SIG-M5 (cell line): ENCODE data around the gene YWHAE.
A peak's percentile ranks its signal among the peaks of the same experiment; 100 is the strongest.
"Not testable (repeated sequence)": the region's sequence is repeated elsewhere in the genome, so short reads cannot be mapped to it uniquely, and the experiment has no call there.

Source experiments
- DNase-seq: peaks from one replicate; lab custom pipeline; 2025; lab: John Stamatoyannopoulos, UW

The YWHAE gene

GRCh38 chr17:1373707-1374237 lies 26.2 kb downstream of the YWHAE start:
- DNase-seq, result no peak

GRCh38 chr17:1372618-1373017 lies 27.4 kb downstream of the YWHAE start:
- no peak for DNase-seq

GRCh38 chr17:1371893-1372590 lies 28.0 kb downstream of the YWHAE start:
- no peak for DNase-seq

GRCh38 chr17:1368588-1368987 lies 31.4 kb downstream of the YWHAE start:
- DNase-seq, result no peak

GRCh38 chr17:1367351-1367745 lies 32.7 kb downstream of the YWHAE start:
- DNase-seq, result no peak

GRCh38 chr17:1366234-1366633 lies 33.8 kb downstream of the YWHAE start:
- no peak for DNase-seq

- no peak for DNase-seq
These were observed 34.5 kb downstream of the YWHAE start for GRCh38 chr17:1365445-1366039.

GRCh38 chr17:1362964-1363363 lies 37.1 kb downstream of the YWHAE start:
- peak; percentile 80 for DNase-seq

GRCh38 chr17:1362065-1362848 lies 37.8 kb downstream of the YWHAE start:
- DNase-seq, result no peak

GRCh38 chr17:1360975-1361374 lies 39.0 kb downstream of the YWHAE start:
- no peak for DNase-seq

GRCh38 chr17:1360315-1360714 lies 39.7 kb downstream of the YWHAE start:
- not testable (repeated sequence) for DNase-seq

- no peak for DNase-seq
These were observed 46.0 kb downstream of the YWHAE start for GRCh38 chr17:1354030-1354429.

GRCh38 chr17:1352530-1352929 lies 47.5 kb downstream of the YWHAE start:
- DNase-seq, result not testable (repeated sequence)

- no peak for DNase-seq
These were observed 48.1 kb downstream of the YWHAE start for GRCh38 chr17:1351971-1352370.

- DNase-seq, result no peak
These were observed 48.7 kb downstream of the YWHAE start for GRCh38 chr17:1351275-1351674.

GRCh38 chr17:1347589-1348323 lies 52.3 kb downstream of the YWHAE start:
- DNase-seq, result no peak

GRCh38 chr17:1344521-1344920 lies 55.5 kb downstream of the YWHAE start:
- DNase-seq, result no peak

- DNase-seq, result no peak
These were observed 56.5 kb downstream of the YWHAE start for GRCh38 chr17:1343554-1343953.

GRCh38 chr17:1340371-1340770 lies 59.7 kb downstream of the YWHAE start:
- no peak for DNase-seq

- DNase-seq, result no peak
These were observed 68.3 kb downstream of the YWHAE start for GRCh38 chr17:1331708-1332107.

- DNase-seq, result no peak
These were observed 70.2 kb downstream of the YWHAE start for GRCh38 chr17:1329745-1330343.

GRCh38 chr17:1328437-1328836 lies 71.6 kb downstream of the YWHAE start:
- DNase-seq, result no peak
